ENCODE data around the gene SLC45A2.

DNA sequence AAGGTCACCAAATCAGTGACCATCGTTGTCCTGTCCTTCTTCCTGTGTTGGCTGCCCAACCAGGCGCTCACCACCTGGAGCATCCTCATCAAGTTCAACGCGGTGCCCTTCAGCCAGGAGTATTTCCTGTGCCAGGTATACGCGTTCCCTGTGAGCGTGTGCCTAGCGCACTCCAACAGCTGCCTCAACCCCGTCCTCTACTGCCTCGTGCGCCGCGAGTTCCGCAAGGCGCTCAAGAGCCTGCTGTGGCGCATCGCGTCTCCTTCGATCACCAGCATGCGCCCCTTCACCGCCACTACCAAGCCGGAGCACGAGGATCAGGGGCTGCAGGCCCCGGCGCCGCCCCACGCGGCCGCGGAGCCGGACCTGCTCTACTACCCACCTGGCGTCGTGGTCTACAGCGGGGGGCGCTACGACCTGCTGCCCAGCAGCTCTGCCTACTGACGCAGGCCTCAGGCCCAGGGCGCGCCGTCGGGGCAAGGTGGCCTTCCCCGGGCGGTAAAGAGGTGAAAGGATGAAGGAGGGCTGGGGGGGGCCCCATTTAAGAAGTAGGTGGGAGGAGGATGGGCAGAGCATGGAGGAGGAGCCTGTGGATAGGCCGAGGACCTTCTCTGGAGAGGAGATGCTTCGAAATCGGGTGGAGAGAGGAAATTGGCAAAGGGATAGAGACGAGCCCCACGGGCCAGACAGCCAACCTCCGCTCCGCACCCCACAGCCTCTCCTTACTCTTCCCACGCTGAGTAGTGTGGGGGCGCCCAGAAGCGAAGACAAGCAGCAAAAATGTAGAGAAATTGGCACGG, 46.6 kb downstream of the SLC45A2 start:
- TF ChIP-seq, protein P1, sequence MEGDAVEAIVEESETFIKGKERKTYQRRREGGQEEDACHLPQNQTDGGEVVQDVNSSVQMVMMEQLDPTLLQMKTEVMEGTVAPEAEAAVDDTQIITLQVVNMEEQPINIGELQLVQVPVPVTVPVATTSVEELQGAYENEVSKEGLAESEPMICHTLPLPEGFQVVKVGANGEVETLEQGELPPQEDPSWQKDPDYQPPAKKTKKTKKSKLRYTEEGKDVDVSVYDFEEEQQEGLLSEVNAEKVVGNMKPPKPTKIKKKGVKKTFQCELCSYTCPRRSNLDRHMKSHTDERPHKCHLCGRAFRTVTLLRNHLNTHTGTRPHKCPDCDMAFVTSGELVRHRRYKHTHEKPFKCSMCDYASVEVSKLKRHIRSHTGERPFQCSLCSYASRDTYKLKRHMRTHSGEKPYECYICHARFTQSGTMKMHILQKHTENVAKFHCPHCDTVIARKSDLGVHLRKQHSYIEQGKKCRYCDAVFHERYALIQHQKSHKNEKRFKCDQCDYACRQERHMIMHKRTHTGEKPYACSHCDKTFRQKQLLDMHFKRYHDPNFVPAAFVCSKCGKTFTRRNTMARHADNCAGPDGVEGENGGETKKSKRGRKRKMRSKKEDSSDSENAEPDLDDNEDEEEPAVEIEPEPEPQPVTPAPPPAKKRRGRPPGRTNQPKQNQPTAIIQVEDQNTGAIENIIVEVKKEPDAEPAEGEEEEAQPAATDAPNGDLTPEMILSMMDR (IDR thresholded peaks at IDR 0.05), result no peak
- no peak for TF ChIP-seq POLR2AphosphoS5 (IDR thresholded peaks at IDR 0.05)
- no peak for TF ChIP-seq EP300 (IDR thresholded peaks at IDR 0.05)
